Astrocyte (in vitro differentiated cells and primary cell): ENCODE measurements around the gene CPA1.

Experiments used
- EZH2 ChIP-seq: IDR thresholded peaks from 2 replicates; pipeline ENCODE4 v1.6.1; 2012; ENCODE audit warnings: mild to moderate bottlenecking, low read length, inconsistent platforms; ENCODE audit not compliant: insufficient read depth
- TF ChIP-seq, protein P1 (sequence below): IDR thresholded peaks from 2 replicates; pipeline ENCODE4 v1.5.1; 2011; ENCODE audit warnings: low read depth, mild to moderate bottlenecking, inconsistent platforms, low read length, moderate library complexity; ENCODE audit not compliant: insufficient read depth

DNA sequence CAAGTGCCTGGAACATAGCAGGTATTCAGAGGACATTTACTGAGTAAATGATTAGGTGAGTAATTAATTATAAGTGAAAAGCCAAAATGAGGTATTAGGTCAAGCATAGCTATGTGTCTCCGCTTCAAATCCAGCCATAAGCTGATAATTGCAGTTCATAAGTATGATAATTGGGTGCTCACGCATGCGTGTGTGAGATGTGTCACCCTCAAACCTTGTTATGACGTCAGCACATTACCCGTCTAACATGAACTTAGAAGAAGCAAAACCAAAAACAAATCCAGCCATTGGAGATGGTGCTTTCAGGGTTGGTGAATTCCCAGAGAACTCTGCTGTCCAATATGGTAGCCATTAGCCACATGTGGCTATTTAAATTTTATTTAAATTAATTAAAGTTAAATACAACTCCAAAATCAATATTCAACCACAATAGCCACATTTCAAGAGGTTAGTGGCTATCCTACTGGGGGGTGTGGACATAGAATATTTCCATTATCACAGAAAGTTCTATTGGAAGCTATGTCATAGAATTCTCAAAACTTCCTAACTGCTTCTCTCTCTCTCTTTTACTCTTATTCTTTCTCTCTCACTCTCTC lies 35.9 kb upstream of the CPA1 start, which contains the start of gene CPA5:
- TF ChIP-seq, protein P1, sequence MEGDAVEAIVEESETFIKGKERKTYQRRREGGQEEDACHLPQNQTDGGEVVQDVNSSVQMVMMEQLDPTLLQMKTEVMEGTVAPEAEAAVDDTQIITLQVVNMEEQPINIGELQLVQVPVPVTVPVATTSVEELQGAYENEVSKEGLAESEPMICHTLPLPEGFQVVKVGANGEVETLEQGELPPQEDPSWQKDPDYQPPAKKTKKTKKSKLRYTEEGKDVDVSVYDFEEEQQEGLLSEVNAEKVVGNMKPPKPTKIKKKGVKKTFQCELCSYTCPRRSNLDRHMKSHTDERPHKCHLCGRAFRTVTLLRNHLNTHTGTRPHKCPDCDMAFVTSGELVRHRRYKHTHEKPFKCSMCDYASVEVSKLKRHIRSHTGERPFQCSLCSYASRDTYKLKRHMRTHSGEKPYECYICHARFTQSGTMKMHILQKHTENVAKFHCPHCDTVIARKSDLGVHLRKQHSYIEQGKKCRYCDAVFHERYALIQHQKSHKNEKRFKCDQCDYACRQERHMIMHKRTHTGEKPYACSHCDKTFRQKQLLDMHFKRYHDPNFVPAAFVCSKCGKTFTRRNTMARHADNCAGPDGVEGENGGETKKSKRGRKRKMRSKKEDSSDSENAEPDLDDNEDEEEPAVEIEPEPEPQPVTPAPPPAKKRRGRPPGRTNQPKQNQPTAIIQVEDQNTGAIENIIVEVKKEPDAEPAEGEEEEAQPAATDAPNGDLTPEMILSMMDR = no peak
- TF ChIP-seq EZH2 = no peak
